Duodenal mucosa (tissue), 2 donors: ENCODE measurements around the gene DNAAF5.
"Not testable (repeated sequence)": the region's sequence is repeated elsewhere in the genome, so short reads cannot be mapped to it uniquely, and the experiment has no call there.

Experiments
- H3K27ac ChIP-seq: one replicate; pipeline ENCODE4 v1.7.0; 2013; ENCODE audit warnings: low read depth, low read length
- H3K27me3 ChIP-seq, 2 donors: one replicate each; pipeline ENCODE4 v1.7.0; 2013; ENCODE audit warnings: low read length in 2 of 2, control low read depth in 1 of 2; ENCODE audit not compliant: insufficient read depth in 2 of 2, control insufficient read depth in 1 of 2
- H3K36me3 ChIP-seq, 2 donors: one replicate each; pipeline ENCODE4 v1.7.0; 2013; ENCODE audit warnings: low read length in 2 of 2, control low read depth in 1 of 2; ENCODE audit not compliant: insufficient read depth in 2 of 2, control insufficient read depth in 1 of 2
- H3K4me1 ChIP-seq, 2 donors: one replicate each; pipeline ENCODE4 v1.7.0; 2013; ENCODE audit warnings: low read length in 2 of 2, control low read depth in 1 of 2; ENCODE audit not compliant: insufficient read depth in 2 of 2, control insufficient read depth in 1 of 2
- H3K4me3 ChIP-seq, 2 donors: one replicate each; pipeline ENCODE4 v1.7.0; 2013; ENCODE audit warnings: low read length in 2 of 2, low read depth in 1 of 2
- H3K9ac ChIP-seq, 2 donors: one replicate each; pipeline ENCODE4 v1.7.0; 2013; ENCODE audit warnings: low read length in 2 of 2, low read depth in 1 of 2
- H3K9me3 ChIP-seq, 2 donors: one replicate each; pipeline ENCODE4 v1.7.0; 2013; ENCODE audit warnings: low read length in 2 of 2, control low read depth in 1 of 2; ENCODE audit not compliant: control insufficient read depth in 1 of 2

Gene DNAAF5

GRCh38 chr7:787332-788240 lies 61.1 kb downstream of the DNAAF5 start:
- Histone ChIP-seq H3K36me3 (peaks cover 19 to 33% of the 10 kb centered on the region in 2 donors), H3K27ac (no peak overlapping the region), H3K4me1 (no peaks in the 10 kb centered on the region), H3K9me3 (no peaks in the 10 kb centered on the region), H3K9ac (no peak overlapping the region), H3K27me3 (no peaks in the 10 kb centered on the region), H3K4me3 (no peak overlapping the region)

- peaks cover 4 to 6% of the 10 kb centered on the region in 2 donors for H3K36me3 ChIP-seq
- H3K4me1 ChIP-seq = no peaks in the 10 kb centered on the region
- H3K27ac ChIP-seq = no peak overlapping the region
- no peaks in the 10 kb centered on the region for H3K9me3 ChIP-seq
- no peak overlapping the region for H3K9ac ChIP-seq
- H3K4me3 ChIP-seq = no peak overlapping the region
- no peaks in the 10 kb centered on the region for H3K27me3 ChIP-seq
Observed at GRCh38 chr7:791519-791918, 65.0 kb downstream of the DNAAF5 start.

- Histone ChIP-seq H3K27ac (no peak overlapping the region), H3K36me3 (no peaks in the 10 kb centered on the region), H3K27me3 (no peaks in the 10 kb centered on the region), H3K4me1 (no peaks in the 10 kb centered on the region), H3K4me3 (no peak overlapping the region), H3K9me3 (no peaks in the 10 kb centered on the region), H3K9ac (no peak overlapping the region)
Observed at GRCh38 chr7:794207-794606, 67.7 kb downstream of the DNAAF5 start.

GRCh38 chr7:794671-795329 lies 68.3 kb downstream of the DNAAF5 start:
- Histone ChIP-seq H3K9ac (no peak overlapping the region), H3K9me3 (no peaks in the 10 kb centered on the region), H3K4me1 (no peaks in the 10 kb centered on the region), H3K36me3 (no peaks in the 10 kb centered on the region), H3K4me3 (no peak overlapping the region), H3K27me3 (no peaks in the 10 kb centered on the region), H3K27ac (peak overlapping the region; percentile 42)

- H3K27ac ChIP-seq = not testable (repeated sequence)
Observed at GRCh38 chr7:796434-797169, 70.1 kb downstream of the DNAAF5 start.

GRCh38 chr7:798921-799470 lies 72.5 kb downstream of the DNAAF5 start:
- Histone ChIP-seq H3K9ac (no peak overlapping the region), H3K9me3 (no peaks in the 10 kb centered on the region), H3K27me3 (no peaks in the 10 kb centered on the region), H3K4me3 (no peak overlapping the region), H3K27ac (no peak overlapping the region), H3K4me1 (peaks cover 0 to 9% of the 10 kb centered on the region in 2 donors), H3K36me3 (no peaks in the 10 kb centered on the region)

More at GRCh38 chr7:796434-797169, 70.1 kb downstream of the DNAAF5 start:
- H3K4me3 ChIP-seq, H3K4me1 ChIP-seq, H3K9me3 ChIP-seq, H3K27me3 ChIP-seq, H3K36me3 ChIP-seq, H3K9ac ChIP-seq: not testable (repeated sequence)

- peaks cover 0 to 9% of the 10 kb centered on the region in 2 donors for H3K4me1 ChIP-seq
- no peaks in the 10 kb centered on the region for H3K27me3 ChIP-seq
- H3K4me3 ChIP-seq = no peak overlapping the region
- H3K9me3 ChIP-seq = no peaks in the 10 kb centered on the region
- no peaks in the 10 kb centered on the region for H3K36me3 ChIP-seq
- H3K27ac ChIP-seq = no peak overlapping the region
- H3K9ac ChIP-seq = no peak overlapping the region
Observed at GRCh38 chr7:800692-801091, 74.2 kb downstream of the DNAAF5 start.

- not testable (repeated sequence) for H3K27me3 ChIP-seq, H3K36me3 ChIP-seq, H3K4me3 ChIP-seq, H3K4me1 ChIP-seq, H3K9me3 ChIP-seq, H3K9ac ChIP-seq, H3K27ac ChIP-seq
Observed at GRCh38 chr7:801351-801750, 74.9 kb downstream of the DNAAF5 start.

- no peak overlapping the region for H3K27ac ChIP-seq
- peaks cover 0 to 9% of the 10 kb centered on the region in 2 donors for H3K4me1 ChIP-seq
- peak overlapping the region; percentile 40 to 53 for H3K4me3 ChIP-seq
Observed at GRCh38 chr7:801940-802381, 75.5 kb downstream of the DNAAF5 start.

More at GRCh38 chr7:801940-802381, 75.5 kb downstream of the DNAAF5 start:
- Histone ChIP-seq H3K9me3 (no peaks in the 10 kb centered on the region), H3K9ac (peak overlapping the region in 1 of 2 donors; percentile 38), H3K36me3 (no peaks in the 10 kb centered on the region), H3K27me3 (no peaks in the 10 kb centered on the region)
